HG03558 (cell line): ENCODE measurements around the gene COL5A1.

ENCODE experiments used
- ATAC-seq: cut with Tn5 transposase; IDR thresholded peaks from one replicate; pipeline ENCODE4 v1.9.1; 2021; ENCODE audit warnings: moderate number of reproducible peaks; ENCODE audit not compliant: unreplicated experiment; ENCODE audit errors: extremely low read depth

Gene COL5A1

DNA sequence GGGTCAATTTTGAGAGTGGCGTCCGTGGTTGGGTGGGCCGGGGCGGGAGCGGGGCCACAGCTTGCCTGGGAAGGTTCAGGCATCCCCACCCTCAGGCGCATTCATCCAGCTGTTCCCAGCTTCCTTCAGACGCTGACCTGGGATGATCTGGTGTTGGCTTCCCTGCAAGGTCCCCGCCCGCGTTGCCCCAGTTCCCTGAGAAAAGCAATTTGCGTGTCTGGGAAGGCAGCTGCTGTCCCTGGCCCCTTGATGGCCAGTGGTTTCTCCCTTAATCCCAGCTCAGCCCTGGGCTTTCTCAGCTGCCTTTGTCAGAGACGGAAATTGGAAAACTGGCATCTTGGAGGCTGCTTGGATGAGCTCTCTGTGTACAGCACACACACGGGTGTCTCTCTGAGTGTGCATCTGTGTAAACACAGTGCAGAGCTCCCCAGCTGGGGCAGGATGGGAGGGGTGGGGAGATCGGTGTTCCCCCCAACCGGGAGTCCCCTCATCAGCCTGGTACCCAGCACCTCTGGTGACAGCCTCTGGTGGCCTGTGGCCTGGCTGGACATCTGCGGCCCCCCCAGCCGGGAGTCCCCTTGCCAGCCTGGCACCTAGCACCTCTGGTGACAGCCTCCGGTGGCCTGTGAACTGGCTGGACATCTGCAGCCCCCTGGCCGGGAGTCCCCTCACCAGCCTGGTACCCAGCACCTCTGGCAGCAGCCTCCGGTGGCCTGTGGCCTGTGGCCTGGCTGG lies 94.0 kb downstream of the COL5A1 start:
- no peak for ATAC-seq

- ATAC-seq, result no peak
Observed at GRCh38 chr9:134736791-134737497, 95.3 kb downstream of the COL5A1 start.

DNA sequence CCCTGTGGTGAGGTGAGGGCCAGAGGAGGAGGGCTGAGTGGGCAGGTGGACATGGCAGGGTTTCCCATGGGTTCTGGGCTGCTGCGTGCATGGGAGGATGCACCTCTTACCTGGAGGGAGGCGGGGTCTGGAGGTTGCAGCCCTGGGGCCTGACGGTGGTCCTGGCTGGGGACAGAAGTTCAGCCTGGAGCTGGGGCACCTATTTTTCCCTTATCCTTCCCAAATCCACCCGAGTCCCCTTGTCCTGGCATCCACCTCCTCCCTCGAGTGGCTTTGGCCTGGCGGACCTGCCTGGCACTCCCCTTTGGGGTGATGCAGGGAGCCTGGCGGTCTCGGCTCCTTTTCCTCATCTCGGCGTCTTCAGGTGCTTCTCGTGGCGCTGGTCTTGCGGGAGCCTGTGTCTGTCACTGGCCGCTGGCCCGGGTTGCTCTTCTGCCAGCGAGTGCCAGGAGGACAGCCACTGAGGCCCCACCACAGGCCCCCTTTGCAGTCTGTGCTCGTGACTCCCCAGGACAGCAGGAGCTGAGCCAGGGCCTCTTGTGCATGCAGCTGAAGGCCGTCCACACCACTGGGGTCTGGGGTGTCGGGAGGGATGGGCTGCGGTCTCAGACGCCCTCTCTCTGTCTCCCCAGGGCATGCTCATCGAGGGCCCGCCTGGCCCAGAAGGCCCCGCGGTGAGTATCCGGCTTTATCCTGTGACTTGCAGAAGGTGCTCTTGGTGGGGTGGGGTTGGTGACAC lies 96.4 kb downstream of the COL5A1 start:
- ATAC-seq, result no peak

GRCh38 chr9:134738869-134739659 lies 97.5 kb downstream of the COL5A1 start:
- ATAC-seq, result no peak

DNA sequence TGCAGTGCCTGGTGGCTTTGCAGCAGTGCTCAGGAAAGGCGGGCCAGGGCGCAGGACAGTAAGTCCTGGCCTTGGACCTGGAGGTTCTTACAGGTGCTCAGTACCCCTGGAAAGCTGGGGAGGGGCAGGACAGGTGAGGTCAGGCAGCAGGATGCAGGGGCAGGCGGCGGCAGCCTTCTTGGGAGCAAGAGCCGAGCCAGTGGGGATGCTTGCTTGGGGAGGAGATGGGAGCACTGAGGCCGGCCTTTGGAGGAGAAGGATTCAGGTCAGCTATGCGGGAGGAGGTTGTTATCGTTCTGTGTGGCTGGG lies 98.0 kb downstream of the COL5A1 start:
- no peak for ATAC-seq

DNA sequence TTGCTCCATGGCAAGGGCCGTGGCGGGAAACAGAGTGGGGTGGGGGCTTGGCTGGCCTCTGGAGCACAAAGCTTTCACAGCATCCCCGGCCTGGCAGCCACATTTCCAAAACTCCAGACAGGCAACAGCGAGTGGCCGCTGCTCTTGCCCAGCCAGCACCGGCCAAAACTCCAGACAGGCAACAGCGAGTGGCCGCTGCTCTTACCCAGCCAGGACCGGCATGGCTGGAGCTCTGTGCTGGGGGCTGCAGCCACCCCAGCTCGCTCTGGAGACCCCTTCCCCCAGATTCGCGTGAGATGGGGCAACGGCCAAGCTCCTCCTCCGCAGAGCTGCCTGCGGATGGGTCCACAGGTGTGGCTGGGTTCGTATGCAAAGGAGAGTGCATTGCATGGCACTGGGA lies 98.5 kb downstream of the COL5A1 start:
- ATAC-seq, result no peak

- no peak for ATAC-seq
Observed at GRCh38 chr9:134741846-134742245, 100.2 kb downstream of the COL5A1 start.

GRCh38 chr9:134742822-134743535 lies 101.4 kb downstream of the COL5A1 start:
- ATAC-seq, result no peak

GRCh38 chr9:134743853-134744252 lies 102.2 kb downstream of the COL5A1 start:
- no peak for ATAC-seq

GRCh38 chr9:134744385-134745295 lies 103.0 kb downstream of the COL5A1 start:
- no peak for ATAC-seq

DNA sequence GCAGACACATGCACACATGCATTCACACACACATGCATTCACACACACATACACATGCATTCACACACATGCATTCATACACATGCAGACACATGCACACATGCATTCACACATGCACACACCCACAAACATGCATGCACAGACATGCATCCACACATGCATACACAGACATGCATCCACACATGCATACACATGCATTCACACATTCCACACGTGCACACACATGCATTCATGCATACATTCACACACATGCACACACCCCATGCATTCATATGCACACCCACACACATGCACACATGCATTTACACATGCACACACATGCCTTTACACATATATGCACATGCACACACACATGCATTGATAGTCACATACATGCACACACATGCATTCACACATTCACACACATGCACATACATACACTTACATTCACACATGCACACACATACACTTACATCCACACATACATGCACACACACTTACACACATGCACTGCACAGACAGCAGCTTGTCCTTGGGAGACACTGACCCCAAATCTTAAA lies 106.4 kb downstream of the COL5A1 start:
- no peak for ATAC-seq

GRCh38 chr9:134748591-134748990 lies 107.0 kb downstream of the COL5A1 start:
- ATAC-seq, result no peak

DNA sequence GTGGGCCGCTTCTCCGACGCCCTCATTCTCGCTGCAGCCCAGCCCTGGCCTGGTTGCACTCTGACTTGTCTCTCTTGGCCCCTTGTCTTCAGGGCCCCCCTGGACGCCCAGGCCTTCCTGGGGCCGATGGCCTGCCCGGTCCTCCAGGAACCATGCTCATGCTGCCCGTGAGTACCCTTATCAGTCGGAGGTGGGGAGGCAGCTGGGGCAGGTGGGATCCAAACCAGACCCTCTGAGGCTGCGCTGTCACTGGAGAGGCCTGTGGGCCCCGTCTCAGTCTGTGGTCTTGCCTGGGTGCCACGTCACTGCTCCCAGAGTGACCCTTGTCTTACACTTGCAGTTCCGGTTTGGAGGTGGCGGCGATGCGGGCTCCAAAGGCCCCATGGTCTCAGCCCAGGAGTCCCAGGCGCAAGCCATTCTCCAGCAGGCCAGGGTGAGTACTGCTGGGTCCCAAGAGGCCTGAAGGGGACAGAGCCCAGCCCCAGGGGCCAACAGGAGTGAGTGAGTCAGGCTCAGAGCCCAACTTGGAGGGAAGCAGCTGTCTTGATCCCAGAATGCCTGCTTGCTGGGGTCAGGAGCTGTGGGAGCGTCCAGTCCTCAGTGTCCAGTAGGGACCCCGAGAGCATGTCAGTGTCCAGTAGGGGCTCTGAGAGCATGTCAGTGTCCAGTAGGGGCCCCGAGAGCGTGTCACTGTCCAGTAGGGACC lies 109.0 kb downstream of the COL5A1 start:
- ATAC-seq, result no peak

GRCh38 chr9:134751622-134752021 lies 110.0 kb downstream of the COL5A1 start:
- ATAC-seq, result no peak

- no peak for ATAC-seq
Observed at GRCh38 chr9:134752471-134753168, 111.0 kb downstream of the COL5A1 start.

DNA sequence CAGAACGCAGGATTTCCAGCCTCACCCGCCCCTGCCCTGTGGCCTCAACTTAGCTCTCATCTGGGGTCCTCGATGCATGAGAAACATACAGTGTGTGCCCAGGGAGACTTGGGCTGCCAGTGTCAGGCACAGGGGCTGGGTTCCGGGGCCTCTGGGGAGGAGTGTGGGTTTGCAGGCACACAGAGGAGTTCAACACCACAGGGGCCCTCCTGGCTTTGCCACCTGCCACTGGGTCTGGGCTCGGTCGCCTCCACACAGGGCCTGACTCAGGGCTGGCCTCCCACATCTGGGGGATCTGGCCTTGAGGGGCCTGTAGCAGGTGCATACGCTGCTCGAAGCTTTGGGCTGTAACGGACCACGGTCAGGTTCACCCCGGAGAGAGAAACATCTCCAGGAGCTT lies 111.6 kb downstream of the COL5A1 start:
- ATAC-seq, result no peak

DNA sequence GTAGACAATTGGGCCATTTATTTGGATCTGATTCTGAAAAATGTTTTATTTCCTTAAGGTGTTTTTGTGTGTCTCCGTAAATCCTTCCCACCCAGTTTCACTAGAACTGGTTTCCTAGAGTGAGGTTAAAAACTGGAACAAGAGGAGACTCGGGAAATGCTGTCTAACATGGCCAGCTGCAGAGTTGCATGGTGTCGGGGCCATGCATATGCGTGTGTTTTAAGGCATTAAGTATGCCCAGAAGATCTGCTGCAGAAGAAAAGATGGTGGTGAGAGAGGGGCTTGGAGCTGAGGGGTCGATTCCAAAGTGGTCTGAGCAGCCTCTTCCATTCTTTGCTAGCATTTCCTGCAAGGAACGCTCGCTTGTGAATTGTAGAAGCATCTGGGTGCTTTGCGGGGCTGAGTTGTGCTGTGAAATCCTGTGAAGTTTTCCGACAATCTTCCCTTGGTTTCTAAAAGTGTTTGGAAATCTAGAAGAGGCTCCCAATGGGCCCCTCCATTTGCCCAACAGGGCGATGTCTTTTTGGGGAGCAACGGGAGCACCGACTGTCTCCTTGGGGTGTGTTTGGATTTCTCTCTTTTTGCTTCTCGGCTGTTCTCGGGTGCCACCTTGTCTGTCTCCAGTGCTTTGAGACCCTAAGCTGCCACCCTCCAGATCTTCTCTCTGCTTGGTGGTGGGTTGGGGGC lies 113.8 kb downstream of the COL5A1 start:
- no peak for ATAC-seq
